Omental fat pad (tissue), 4 donors: ENCODE data around the gene GABRB1. TPM values are rescaled to one million over a fixed set of nuclear protein-coding genes. Genes with fewer than 3 reads are reported as not detected.

Source experiments
- ATAC-seq: fragments of 150-250 bp; one replicate; pipeline ENCODE4 v1.9.1; 2016; ENCODE audit warnings: mild to moderate bottlenecking, moderate library complexity; ENCODE audit not compliant: low FRiP score
- DNase-seq: peaks from one replicate; pipeline ENCODE4 v3.0.0-alpha.2; 2019; ENCODE audit warnings: low spot score
- total RNA-seq, 4 donors: library from RNA; depleted of rRNA; stranded (reverse); fragments of >200 nt; gene quantifications; one replicate each; pipeline ENCODE4 v1.1.0, GENCODE V29; 2016
- TF ChIP-seq, protein P1 (sequence below), 3 donors: fragments of 450-650 bp; IDR thresholded peaks; one replicate each; pipeline ENCODE4 v1.5.1; 2016 to 2017; ENCODE audit warnings: antibody characterized with exemption in 3 of 3, mild to moderate bottlenecking in 3 of 3, moderate library complexity in 2 of 3

Gene GABRB1
- total RNA-seq, 4 donors from 2014 or later: 0.28 TPM; not detected in 3

DNA sequence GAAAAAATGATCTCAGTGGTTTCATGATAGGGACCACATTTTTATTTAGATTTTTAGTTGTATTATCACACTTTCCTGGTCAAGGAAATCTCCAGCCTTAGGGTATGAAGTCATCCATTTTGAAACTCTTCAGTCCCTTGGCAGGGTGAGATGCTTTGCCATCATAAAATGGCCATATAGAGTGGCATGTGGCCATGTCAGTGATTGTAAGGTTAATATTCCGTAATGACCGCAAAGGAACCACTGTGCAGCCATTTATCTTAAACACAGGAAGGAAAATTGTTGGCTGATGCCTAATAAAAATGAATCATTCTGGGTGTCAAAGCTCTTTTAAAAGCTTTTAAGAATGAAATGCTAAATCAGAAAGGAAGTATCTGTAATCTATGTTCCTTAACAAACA, 396.6 kb downstream of the GABRB1 start:
- DNase-seq: no peak
- no peak for ATAC-seq
- TF ChIP-seq, protein P1, sequence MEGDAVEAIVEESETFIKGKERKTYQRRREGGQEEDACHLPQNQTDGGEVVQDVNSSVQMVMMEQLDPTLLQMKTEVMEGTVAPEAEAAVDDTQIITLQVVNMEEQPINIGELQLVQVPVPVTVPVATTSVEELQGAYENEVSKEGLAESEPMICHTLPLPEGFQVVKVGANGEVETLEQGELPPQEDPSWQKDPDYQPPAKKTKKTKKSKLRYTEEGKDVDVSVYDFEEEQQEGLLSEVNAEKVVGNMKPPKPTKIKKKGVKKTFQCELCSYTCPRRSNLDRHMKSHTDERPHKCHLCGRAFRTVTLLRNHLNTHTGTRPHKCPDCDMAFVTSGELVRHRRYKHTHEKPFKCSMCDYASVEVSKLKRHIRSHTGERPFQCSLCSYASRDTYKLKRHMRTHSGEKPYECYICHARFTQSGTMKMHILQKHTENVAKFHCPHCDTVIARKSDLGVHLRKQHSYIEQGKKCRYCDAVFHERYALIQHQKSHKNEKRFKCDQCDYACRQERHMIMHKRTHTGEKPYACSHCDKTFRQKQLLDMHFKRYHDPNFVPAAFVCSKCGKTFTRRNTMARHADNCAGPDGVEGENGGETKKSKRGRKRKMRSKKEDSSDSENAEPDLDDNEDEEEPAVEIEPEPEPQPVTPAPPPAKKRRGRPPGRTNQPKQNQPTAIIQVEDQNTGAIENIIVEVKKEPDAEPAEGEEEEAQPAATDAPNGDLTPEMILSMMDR (IDR thresholded peaks at IDR 0.05): no peak

DNA sequence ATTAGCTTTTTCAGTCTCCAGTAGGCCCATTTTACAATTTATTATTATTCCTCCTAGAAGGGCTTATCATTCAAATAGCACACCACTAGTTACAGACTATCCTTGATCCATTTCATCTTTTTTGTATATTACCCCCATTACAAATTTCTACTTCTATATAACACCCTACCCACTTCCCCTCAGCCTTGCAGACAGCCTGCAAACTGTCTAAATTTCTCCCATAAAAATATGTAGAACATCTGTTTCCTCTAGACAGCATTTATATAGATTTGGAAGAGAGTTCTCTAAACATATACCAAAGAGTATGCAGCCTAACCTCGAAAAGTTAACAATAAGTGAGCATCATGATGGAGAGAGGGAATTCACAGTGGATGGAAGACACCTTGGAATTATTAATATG, 401.4 kb downstream of the GABRB1 start:
- TF ChIP-seq, protein P1 (IDR thresholded peaks at IDR 0.05): no peak
- DNase-seq: no peak
- ATAC-seq: no peak

DNA sequence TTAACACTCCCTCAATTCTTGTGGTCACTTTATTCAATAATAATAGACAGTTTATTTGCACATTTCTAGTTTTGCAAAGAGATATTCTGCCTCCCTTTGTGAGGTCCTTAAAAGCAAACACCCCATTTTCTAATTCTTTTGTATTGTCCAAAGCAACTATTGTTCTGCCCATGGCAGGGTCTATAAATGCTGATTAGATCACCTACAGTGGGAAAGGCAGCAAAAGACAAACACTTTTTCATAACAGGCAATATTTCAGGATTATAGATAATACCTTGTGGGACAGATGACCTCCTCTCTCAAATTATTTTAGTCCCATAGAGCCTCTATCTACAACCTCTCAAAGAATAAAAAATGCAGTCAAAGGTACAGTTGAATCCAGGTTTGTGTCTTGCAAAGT, 403.6 kb downstream of the GABRB1 start:
- no peak for ATAC-seq

DNA sequence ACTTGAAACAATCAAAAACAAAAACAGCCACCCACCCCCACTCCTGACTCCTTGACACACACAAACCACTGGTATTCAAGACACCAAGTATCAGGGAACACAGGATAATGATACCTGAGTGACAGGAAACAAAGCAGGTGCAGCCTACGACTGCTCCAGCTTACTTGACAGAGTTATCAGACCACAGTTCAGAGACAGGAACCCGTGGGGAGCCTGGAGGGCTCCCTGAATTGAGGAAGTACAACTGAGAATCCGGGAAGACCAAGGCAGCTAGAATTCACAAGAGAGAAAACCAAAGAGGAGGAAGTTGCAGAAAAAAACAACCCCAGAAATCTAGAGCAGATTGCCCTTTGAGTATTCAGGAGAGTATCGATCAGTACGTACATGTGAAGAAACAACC, 411.6 kb downstream of the GABRB1 start:
- TF ChIP-seq, protein P1 (IDR thresholded peaks at IDR 0.05): no peak
- DNase-seq (no peak), ATAC-seq (no peak)

More for the DNA sequence above, 403.6 kb downstream of the GABRB1 start:
- DNase-seq: no peak
- TF ChIP-seq, protein P1 (IDR thresholded peaks at IDR 0.05): no peak

DNA sequence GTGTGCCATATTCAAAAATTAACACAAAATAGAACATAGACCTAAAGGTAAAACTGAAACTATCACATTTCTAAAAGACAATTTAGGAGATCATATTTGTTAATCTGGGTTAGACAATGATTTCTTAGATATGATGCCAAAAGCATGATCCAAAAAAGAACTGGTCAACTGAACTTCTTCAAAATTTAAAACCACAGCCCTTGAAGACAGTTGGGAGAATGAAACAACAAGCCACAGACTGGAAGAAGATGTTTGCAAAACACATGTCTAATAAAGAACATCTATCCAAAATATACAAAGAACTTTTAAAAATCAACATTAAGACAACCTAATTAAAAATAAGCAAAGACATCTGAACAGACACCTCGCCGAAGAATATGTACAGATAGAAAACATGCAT, 412.7 kb downstream of the GABRB1 start:
- TF ChIP-seq, protein P1 (IDR thresholded peaks at IDR 0.05): no peak
- ATAC-seq (no peak), DNase-seq (no peak)

DNA sequence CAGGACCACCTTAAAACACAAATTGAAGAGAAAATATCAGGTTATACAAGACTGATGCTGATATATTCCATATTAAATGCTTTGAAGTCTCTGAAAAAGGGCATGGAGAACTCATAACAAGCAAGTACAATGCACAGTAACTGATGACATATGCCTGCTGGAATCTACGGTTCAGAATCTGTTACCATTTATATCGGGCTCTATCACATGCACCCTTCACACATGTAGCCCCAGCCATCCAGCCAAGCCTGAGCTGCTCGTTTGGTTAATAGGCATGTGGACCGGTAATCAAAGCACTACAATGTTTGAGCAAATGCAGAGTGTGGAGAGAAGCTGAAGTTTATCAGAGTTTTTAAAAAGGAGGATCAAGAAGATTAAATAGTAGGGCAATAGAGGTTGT, 420.3 kb downstream of the GABRB1 start:
- DNase-seq: no peak
- TF ChIP-seq, protein P1 (IDR thresholded peaks at IDR 0.05): no peak
- ATAC-seq: no peak

DNA sequence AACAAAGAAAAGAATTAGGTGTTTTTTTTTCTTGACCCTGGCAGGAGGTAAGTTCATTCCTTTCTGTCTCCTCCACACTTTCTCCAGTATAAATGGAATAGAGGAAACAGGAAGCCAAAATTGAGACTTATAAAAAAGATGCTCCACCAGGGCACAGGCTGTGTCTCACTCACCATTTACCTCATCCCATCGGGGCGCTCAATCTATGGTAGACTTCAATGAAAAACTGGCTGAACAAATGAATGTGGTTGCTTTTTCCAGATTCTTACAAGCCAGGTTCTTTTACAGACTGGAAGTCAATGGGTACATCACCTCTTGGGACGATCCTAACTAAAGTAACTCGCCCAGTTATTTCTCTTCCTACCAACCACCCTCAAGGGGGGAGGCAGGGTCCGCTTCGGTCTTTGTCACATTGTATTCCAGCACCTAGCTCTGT, 431.4 kb downstream of the GABRB1 start:
- TF ChIP-seq, protein P1 (IDR thresholded peaks at IDR 0.05): no peak
- no peak for DNase-seq
- ATAC-seq: peak; percentile 2
